Left hindlimb (tissue), 1 donor: ENCODE measurements around the gene ZFP42.
"Not testable (repeated sequence)": the region's sequence is repeated elsewhere in the genome, so short reads cannot be mapped to it uniquely, and the experiment has no call there.

Source experiments
- DNase-seq: peaks from one replicate; pipeline ENCODE4 v3.0.0-alpha.2; 2018

The ZFP42 gene

GRCh38 chr4:188021548-188022249 lies 26.1 kb downstream of the ZFP42 start:
- no peak for DNase-seq

GRCh38 chr4:188023682-188024081 lies 28.1 kb downstream of the ZFP42 start:
- no peak for DNase-seq

- DNase-seq, result no peak
Measured at GRCh38 chr4:188025476-188025875, 29.9 kb downstream of the ZFP42 start.

GRCh38 chr4:188029114-188029513 lies 33.5 kb downstream of the ZFP42 start:
- DNase-seq, result no peak

GRCh38 chr4:188030401-188030800 lies 34.8 kb downstream of the ZFP42 start:
- no peak for DNase-seq

- no peak for DNase-seq
Measured at GRCh38 chr4:188031751-188032150, 36.2 kb downstream of the ZFP42 start.

- no peak for DNase-seq
Measured at GRCh38 chr4:188032170-188032569, 36.6 kb downstream of the ZFP42 start.

GRCh38 chr4:188032583-188032982 lies 37.0 kb downstream of the ZFP42 start:
- DNase-seq, result no peak

GRCh38 chr4:188037003-188037713 lies 41.6 kb downstream of the ZFP42 start:
- DNase-seq, result no peak

- DNase-seq, result no peak
Measured at GRCh38 chr4:188041721-188042120, 46.1 kb downstream of the ZFP42 start.

- no peak for DNase-seq
Measured at GRCh38 chr4:188042191-188042590, 46.6 kb downstream of the ZFP42 start.

- DNase-seq, result no peak
Measured at GRCh38 chr4:188043154-188043553, 47.6 kb downstream of the ZFP42 start.

GRCh38 chr4:188045461-188045860 lies 49.9 kb downstream of the ZFP42 start:
- not testable (repeated sequence) for DNase-seq

- DNase-seq, result no peak
Measured at GRCh38 chr4:188046657-188047056, 51.1 kb downstream of the ZFP42 start.

- no peak for DNase-seq
Measured at GRCh38 chr4:188053302-188053701, 57.7 kb downstream of the ZFP42 start.
